SK-N-MC (cell line): ENCODE measurements around the gene PNPLA8.

Experiments used
- EZH2 ChIP-seq: fragments of 200-600 bp; sonication (generic); IDR thresholded peaks from one replicate; pipeline ENCODE4 v1.6.1; 2017; ENCODE audit warnings: antibody characterized with exemption
- FOXP2 ChIP-seq: optimal IDR thresholded peaks from 2 replicates; pipeline ENCODE3; 2011; ENCODE audit warnings: mild to moderate bottlenecking, moderate library complexity; ENCODE audit not compliant: insufficient read depth; ENCODE audit errors: extremely low read length, control extremely low read depth
- POLR2AphosphoS5 ChIP-seq: IDR thresholded peaks from 2 replicates; pipeline ENCODE4 v1.6.1; 2012; ENCODE audit warnings: mild to moderate bottlenecking, low read depth, low read length, borderline replicate concordance

GRCh38 chr7:108450160-108450559 is 75.8 kb downstream of the PNPLA8 start:
- TF ChIP-seq POLR2AphosphoS5 (no peak), EZH2 (no peak), FOXP2 (no peak)
